SH-SY5Y (cell line): Measurements from ENCODE around the gene GPC3.

Experiments used
- GATA2 ChIP-seq: IDR thresholded peaks from 2 replicates; pipeline ENCODE4 v1.6.1; 2011; ENCODE audit warnings: mild to moderate bottlenecking, low read depth, low read length
- GATA3 ChIP-seq: IDR thresholded peaks from 2 replicates; pipeline ENCODE4 v1.6.1; 2011; ENCODE audit warnings: low read depth, mild to moderate bottlenecking, low read length, moderate library complexity

DNA sequence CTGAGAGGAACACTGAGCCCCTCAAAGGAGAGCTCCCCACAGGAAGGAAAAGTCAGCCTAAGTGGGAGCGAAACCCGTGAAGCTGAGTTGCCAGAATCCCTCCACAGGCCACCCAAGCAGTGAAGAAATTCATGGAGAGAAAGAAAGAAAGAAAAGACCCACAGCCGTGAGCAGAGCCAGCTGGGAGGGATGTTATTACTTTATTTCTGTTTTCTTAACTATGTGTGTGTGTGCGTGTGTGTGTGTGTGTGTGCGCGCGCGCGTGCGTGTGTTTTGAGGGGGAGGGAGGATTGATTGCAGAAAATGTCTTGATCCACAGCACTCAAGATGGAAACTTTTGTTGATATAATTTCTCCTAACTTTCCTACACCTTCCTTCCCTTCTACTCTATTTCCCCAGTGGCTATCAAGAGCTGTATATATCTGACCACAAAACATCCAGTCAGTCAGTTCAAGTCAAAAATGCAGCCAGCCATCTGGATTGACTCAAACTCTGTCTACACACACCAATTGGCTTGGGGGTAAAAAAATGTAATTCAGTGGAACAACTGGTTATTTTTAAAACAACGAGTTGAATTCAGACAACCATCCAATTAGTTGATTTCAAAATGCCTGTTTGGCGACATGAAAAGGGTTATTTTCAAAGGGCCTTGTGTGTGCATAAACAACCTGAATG, 13.8 kb upstream of the GPC3 start:
- TF ChIP-seq GATA2: no peak
- TF ChIP-seq GATA3: no peak
